NB4 (cell line): ENCODE measurements around the gene KAT2A.

Source experiments
- MYC ChIP-seq: IDR thresholded peaks from 2 replicates; pipeline ENCODE4 v1.6.1; 2011; ENCODE audit warnings: low read depth, low read length
- POLR2A ChIP-seq: IDR thresholded peaks from 2 replicates; pipeline ENCODE4 v1.6.1; 2011; ENCODE audit warnings: mild to moderate bottlenecking; ENCODE audit not compliant: insufficient read length; ENCODE audit errors: extremely low read depth
- TF ChIP-seq, protein P1 (sequence below): IDR thresholded peaks from one replicate; pipeline ENCODE4 v1.5.1; 2012; ENCODE audit warnings: low read depth, low read length

DNA sequence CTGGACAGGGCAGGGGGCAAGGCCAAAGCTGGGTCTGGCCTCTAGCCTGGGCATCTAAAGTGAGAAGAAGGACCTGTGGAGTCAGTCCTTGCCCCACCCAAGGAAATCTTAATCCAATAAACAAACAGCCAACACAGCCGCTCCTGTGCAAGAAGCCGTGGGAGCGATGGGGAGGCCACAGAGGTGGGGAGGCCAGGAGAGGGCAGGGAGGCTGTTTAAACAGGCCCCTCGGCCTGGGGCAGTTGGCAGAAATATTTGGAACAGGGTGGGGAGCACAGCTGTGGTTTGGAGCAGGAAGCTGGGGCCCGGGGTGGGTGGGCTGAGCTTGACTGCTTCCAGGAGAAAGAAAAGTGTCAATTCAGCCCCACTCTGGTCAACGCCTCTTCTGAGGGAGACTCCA is 28.2 kb downstream of the KAT2A start:
- TF ChIP-seq, protein P1, sequence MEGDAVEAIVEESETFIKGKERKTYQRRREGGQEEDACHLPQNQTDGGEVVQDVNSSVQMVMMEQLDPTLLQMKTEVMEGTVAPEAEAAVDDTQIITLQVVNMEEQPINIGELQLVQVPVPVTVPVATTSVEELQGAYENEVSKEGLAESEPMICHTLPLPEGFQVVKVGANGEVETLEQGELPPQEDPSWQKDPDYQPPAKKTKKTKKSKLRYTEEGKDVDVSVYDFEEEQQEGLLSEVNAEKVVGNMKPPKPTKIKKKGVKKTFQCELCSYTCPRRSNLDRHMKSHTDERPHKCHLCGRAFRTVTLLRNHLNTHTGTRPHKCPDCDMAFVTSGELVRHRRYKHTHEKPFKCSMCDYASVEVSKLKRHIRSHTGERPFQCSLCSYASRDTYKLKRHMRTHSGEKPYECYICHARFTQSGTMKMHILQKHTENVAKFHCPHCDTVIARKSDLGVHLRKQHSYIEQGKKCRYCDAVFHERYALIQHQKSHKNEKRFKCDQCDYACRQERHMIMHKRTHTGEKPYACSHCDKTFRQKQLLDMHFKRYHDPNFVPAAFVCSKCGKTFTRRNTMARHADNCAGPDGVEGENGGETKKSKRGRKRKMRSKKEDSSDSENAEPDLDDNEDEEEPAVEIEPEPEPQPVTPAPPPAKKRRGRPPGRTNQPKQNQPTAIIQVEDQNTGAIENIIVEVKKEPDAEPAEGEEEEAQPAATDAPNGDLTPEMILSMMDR = no peak
- no peak for TF ChIP-seq POLR2A
- no peak for TF ChIP-seq MYC
